ENCODE results near the gene CD79A. TPM values are rescaled to one million over a fixed set of nuclear protein-coding genes. Genes with fewer than 3 reads are reported as not detected.

Gene CD79A
- total RNA-seq = 10 to 100 TPM in 1 of 4 donors, 1 to 10 TPM in 2, not detected in 1; 2.3 to 33.0 (median 8.2) TPM

- intact Hi-C loops (cut with DNase I; ENCODE audit: low total_unique reads) = no loop called here
These were observed at the start of gene CD79A for GRCh38 chr19:41876847-41877832. Gene CD79A, plus strand, starts transcription at chr19:41877279. Its CDS starts 26 bp downstream, at chr19:41877305.

GRCh38 chr19:41837981-41838708 lies 38.9 kb upstream of the CD79A start:
- 67 to 73% methylated on average over 12 to 13 of the region's 13 CpGs for WGBS, 2 donors (ENCODE audit: low coverage in 1 of 2)
- Histone ChIP-seq H3K4me3 (no peak overlapping the region), H3K4me1 (no peaks in the 10 kb centered on the region), H3K9me3 (no peaks in the 10 kb centered on the region), H3K27ac (no peak overlapping the region), H3K27me3 (peaks cover 51% of the 10 kb centered on the region), H3K36me3 (no peaks in the 10 kb centered on the region)
- DNase-seq = no peak
- in situ Hi-C loops (cut with MboI; ENCODE audit: low pct_ligation_motif_present in 1 of 4, low pct_unique_long_range_greater_than_20kb in 1 of 4, low sequenced_read_pairs in 3 of 4) = loop anchor here in 1 of 4 donors (25.0 kb wide), 1 partner anchor 351 kb away; no protein-coding TSS in a partner anchor
- TF ChIP-seq EP300 (IDR thresholded peaks at IDR 0.05; ENCODE audit: low read depth) (no peak), POLR2AphosphoS5 (IDR thresholded peaks at IDR 0.05) (no peak), CTCF (IDR thresholded peaks at IDR 0.05) (no peak), POLR2A (IDR thresholded peaks at IDR 0.05) (no peak)
- intact Hi-C loops (cut with DNase I; ENCODE audit: low total_unique reads) = no loop called here

More at GRCh38 chr19:41876847-41877832, at the start of gene CD79A:
- in situ Hi-C loops (cut with MboI; ENCODE audit: low pct_ligation_motif_present in 1 of 4, low pct_unique_long_range_greater_than_20kb in 1 of 4, low sequenced_read_pairs in 3 of 4) = loop anchor here in 1 of 4 donors (10.0 kb wide), 1 partner anchor 78 kb away; the partner anchor contains the start of gene RABAC1
- peak in 1 of 3 donors; percentile 16 for TF ChIP-seq POLR2AphosphoS5 (IDR thresholded peaks at IDR 0.05)
- TF ChIP-seq CTCF (IDR thresholded peaks at IDR 0.05) = no peak
- H3K27me3 ChIP-seq = no peaks in the 10 kb centered on the region
- peak within 1 kb of the TSS; percentile 52 to 74 (median 60) for H3K27ac ChIP-seq
- 67 to 89% methylated on average over 3 to 9 of the region's 9 CpGs for WGBS, 2 donors (ENCODE audit: low coverage in 1 of 2)
- peaks cover 0 to 22% (median 3%) of the 10 kb centered on the region in 4 donors for H3K4me1 ChIP-seq
- no peaks in the 10 kb centered on the region for H3K36me3 ChIP-seq
- H3K4me3 ChIP-seq = peak within 1 kb of the TSS in 1 of 4 donors; percentile 18
- H3K9me3 ChIP-seq = no peaks in the 10 kb centered on the region
- DNase-seq = peak; percentile 67

- in situ Hi-C loops (cut with MboI; ENCODE audit: low pct_ligation_motif_present in 1 of 4, low pct_unique_long_range_greater_than_20kb in 1 of 4, low sequenced_read_pairs in 3 of 4) = loop anchor here in 1 of 4 donors (25.0 kb wide), 1 partner anchor 352 kb away; no protein-coding TSS in a partner anchor
- DNase-seq = no peak
- H3K27me3 ChIP-seq = peaks cover 51% of the 10 kb centered on the region
- no peaks in the 10 kb centered on the region for H3K36me3 ChIP-seq
- WGBS, 2 donors (ENCODE audit: low coverage in 1 of 2) = 60 to 69% methylated on average over 1 of the region's 2 CpGs
- H3K4me1 ChIP-seq = no peaks in the 10 kb centered on the region
- intact Hi-C loops (cut with DNase I; ENCODE audit: low total_unique reads) = no loop called here
- no peak overlapping the region for H3K27ac ChIP-seq
- no peak overlapping the region for H3K4me3 ChIP-seq
- TF ChIP-seq POLR2AphosphoS5 (IDR thresholded peaks at IDR 0.05) = no peak
- TF ChIP-seq CTCF (IDR thresholded peaks at IDR 0.05) = no peak
- TF ChIP-seq POLR2A (IDR thresholded peaks at IDR 0.05) = no peak
- no peaks in the 10 kb centered on the region for H3K9me3 ChIP-seq
These were observed 37.9 kb upstream of the CD79A start for GRCh38 chr19:41839211-41839610.

- Histone ChIP-seq H3K27ac (no peak overlapping the region), H3K27me3 (peaks cover 30% of the 10 kb centered on the region), H3K9me3 (no peaks in the 10 kb centered on the region), H3K36me3 (no peaks in the 10 kb centered on the region), H3K4me3 (no peak overlapping the region), H3K4me1 (no peaks in the 10 kb centered on the region)
- DNase-seq = no peak
- intact Hi-C loops (cut with DNase I; ENCODE audit: low total_unique reads) (no loop called here), in situ Hi-C loops (cut with MboI; ENCODE audit: low pct_ligation_motif_present in 1 of 4, low pct_unique_long_range_greater_than_20kb in 1 of 4, low sequenced_read_pairs in 3 of 4) (loop anchor here in 1 of 4 donors (25.0 kb wide), 1 partner anchor 356 kb away; no protein-coding TSS in a partner anchor)
- 43 to 50% methylated on average over 2 to 7 of the region's 7 CpGs for WGBS, 2 donors (ENCODE audit: low coverage in 1 of 2)
- TF ChIP-seq POLR2AphosphoS5 (IDR thresholded peaks at IDR 0.05) (no peak), POLR2A (IDR thresholded peaks at IDR 0.05) (no peak), EP300 (IDR thresholded peaks at IDR 0.05; ENCODE audit: low read depth) (no peak), CTCF (IDR thresholded peaks at IDR 0.05) (no peak)
These were observed 33.7 kb upstream of the CD79A start for GRCh38 chr19:41843371-41843770.
